Activated T-cell treated with anti-CD3 and anti-CD28 coated beads for 4 hours (primary cell): ENCODE measurements around the gene FLT3LG.
A peak's percentile ranks its signal among the peaks of the same experiment; 100 is the strongest.
"Not testable (repeated sequence)": the region's sequence is repeated elsewhere in the genome, so short reads cannot be mapped to it uniquely, and the experiment has no call there.

Experiments
- DNase-seq: peaks from one replicate; pipeline ENCODE4 v3.0.0-alpha.2; 2020

The FLT3LG gene

GRCh38 chr19:49463960-49464740 is 9.9 kb upstream of the FLT3LG start:
- DNase-seq = no peak

- DNase-seq = no peak
Observed at GRCh38 chr19:49465371-49465770, 8.6 kb upstream of the FLT3LG start.

DNA sequence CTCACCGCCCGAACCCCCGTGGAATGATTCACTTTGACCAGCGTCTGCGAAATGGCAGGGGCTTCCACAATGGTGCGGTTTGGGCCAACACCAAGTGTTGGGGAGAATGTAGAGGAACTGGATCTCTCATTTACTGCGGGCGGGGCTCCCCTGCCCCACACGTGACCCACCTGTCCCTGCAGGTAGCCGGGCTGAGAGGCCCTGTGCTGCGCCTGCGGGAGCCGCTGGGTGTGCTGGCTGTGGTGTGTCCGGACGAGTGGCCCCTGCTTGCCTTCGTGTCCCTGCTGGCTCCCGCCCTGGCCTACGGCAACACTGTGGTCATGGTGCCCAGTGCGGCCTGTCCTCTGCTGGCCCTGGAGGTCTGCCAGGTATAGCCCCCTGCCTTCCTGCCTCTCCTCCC is 5.8 kb upstream of the FLT3LG start:
- DNase-seq = no peak

- DNase-seq = peak; percentile 50
Observed at GRCh38 chr19:49468746-49469447, 5.1 kb upstream of the FLT3LG start.

DNA sequence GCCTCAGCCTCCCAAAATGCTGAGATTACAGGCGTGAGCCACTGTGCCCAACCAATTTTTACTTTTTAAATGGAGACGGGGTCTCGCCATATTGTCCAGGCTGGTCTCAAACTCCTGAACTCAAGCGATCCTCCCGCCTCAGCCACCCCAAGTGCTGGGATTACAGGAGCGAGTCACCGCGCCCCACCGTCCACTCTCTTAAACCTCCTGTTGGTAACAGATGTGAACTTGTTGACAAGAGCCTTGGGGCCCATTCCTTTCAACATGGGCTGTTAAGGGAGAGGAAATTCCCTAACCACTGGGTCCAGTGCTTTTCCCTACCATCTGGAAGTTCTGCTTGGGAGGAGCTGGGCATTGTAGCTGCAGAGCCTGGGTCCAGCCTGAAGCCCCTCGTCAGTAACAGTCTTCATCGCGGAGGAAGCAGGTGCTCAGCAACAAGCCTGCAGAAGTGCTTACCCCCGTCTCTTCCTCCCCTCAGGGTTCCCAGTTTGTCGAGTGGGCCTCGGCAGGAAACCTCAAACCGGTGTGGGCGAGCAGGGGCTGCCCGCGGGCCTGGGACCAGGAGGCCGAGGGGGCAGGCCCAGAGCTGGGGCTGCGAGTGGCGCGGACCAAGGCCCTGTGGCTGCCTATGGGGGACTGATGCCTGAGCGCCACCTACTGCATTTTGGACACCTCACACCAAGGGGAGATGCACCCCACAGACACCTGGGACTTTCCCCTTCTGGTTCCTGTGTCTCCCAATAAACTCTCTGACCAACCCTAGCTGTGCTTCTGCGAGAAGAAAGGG is 4.0 kb upstream of the FLT3LG start:
- peak; percentile 54 for DNase-seq

- DNase-seq = no peak
Observed at GRCh38 chr19:49470615-49470978, 3.4 kb upstream of the FLT3LG start.

GRCh38 chr19:49472936-49473335 is 1.1 kb upstream of the FLT3LG start:
- DNase-seq = no peak

DNA sequence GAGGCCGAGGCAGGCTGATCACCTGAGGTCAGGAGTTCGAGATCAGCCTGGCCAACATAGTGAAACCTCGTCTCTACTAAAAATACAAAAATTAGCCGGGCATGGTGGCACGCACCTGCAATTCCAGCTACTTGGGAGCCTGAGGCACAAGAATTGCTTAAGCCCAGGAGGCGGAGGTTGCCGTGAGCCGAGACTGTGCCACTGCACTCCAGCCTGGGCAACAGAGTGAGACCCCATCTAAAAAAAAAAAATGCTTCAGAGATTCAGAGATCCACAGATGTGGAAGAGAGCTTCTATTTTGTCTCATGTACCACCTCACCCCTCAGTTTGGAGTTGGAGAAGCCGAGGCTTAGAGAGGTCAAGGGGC is 531 bp upstream of the FLT3LG start:
- DNase-seq = not testable (repeated sequence)

GRCh38 chr19:49474542-49474924 is 518 bp downstream of the FLT3LG start:
- DNase-seq = no peak

DNA sequence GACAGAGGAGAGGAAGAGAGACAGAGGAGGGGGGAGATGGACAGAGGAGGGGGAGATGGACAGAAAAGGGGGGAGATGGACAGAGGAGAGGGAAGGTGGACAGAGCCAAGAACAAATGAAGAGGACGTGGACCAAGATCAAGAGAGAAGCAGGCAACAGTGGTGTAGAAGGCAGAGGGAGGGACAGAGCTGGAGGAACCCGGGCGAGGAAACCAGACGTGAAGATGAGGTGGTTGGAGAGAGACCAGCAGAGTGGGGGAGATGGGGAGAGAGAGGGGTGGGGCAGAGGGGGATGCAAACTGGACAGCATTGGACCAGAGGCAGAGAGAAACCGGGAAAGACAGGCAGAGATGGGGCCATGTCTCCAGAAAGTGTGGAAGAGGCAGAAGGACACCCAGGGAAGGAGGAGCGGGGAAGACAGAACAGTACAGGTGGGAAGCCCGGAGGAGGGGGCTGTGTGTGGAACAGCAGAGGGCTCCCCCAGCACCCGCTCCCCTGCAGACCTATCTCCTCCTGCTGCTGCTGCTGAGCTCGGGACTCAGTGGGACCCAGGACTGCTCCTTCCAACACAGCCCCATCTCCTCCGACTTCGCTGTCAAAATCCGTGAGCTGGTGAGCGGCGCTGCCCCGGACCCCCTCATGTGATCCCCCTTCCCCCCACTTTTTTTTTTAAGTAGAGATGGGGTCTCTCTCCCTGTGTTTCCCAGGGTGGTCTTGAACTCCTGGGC is 1.3 kb downstream of the FLT3LG start:
- DNase-seq = no peak

GRCh38 chr19:49475995-49476880 is 2.2 kb downstream of the FLT3LG start:
- no peak for DNase-seq

DNA sequence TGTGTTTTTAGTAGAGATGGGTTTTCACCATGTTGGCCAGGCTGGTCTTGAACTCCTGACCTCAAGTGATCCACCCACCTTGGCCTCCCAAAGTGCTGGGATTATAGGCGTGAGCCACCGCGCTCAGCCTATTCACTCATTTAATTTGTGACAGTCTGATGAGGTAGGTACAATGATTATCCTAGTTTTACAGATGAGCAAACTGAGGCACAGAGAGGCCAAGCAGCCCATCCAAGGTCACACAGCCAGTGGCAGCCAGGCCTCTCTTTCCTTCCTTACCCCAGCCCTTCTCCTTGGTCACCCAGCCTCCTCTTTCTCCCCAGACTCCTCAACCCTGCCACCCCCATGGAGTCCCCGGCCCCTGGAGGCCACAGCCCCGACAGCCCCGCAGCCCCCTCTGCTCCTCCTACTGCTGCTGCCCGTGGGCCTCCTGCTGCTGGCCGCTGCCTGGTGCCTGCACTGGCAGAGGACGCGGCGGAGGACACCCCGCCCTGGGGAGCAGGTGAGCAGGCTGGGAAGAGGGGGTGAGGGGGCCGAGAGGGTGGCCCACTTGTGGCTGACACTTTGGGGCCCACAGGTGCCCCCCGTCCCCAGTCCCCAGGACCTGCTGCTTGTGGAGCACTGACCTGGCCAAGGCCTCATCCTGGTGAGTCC is 6.1 kb downstream of the FLT3LG start:
- no peak for DNase-seq

- no peak for DNase-seq
Observed at GRCh38 chr19:49481020-49481683, 7.1 kb downstream of the FLT3LG start.

GRCh38 chr19:49486232-49486631 is 12.2 kb downstream of the FLT3LG start:
- DNase-seq = no peak

- no peak for DNase-seq
Observed at GRCh38 chr19:49486710-49487276, 12.8 kb downstream of the FLT3LG start.

DNA sequence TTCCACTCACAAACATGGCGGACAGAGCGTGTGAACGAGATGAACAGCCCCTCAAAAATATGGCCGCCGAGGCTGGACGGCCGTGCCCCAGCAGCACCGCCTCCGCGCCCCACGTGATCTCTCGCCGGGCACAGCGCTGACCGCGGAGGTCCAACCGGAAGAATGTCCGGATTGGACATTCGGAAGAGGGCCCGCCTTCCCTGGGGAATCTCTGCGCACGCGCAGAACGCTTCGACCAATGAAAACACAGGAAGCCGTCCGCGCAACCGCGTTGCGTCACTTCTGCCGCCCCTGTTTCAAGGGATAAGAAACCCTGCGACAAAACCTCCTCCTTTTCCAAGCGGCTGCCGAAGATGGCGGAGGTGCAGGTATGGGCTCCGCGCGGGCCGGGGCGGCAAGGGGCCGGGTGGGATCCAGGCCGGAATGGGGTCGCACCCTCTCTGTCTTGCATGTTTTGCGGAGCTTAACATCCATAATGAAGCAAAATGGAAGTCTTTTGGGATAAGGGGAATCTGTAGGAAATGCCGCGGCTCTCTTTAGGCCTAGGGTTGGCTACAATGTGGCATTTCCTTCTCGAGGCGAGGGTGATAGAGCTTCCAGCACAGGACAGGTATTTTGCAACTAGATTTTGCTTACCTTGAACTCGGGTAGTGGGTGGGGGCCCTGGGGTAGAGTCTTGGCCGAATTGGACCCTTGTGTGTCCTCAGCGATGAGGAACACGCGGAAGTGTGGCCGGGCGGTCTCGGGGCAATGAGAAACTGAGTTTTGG is 13.4 kb downstream of the FLT3LG start, which contains the start of gene RPL13A:
RPL13A (plus strand) TSS at position 332 of the 769 bp plus-strand sequence; CDS start at position 354, 22 bp downstream.
- DNase-seq = peak; percentile 99

DNA sequence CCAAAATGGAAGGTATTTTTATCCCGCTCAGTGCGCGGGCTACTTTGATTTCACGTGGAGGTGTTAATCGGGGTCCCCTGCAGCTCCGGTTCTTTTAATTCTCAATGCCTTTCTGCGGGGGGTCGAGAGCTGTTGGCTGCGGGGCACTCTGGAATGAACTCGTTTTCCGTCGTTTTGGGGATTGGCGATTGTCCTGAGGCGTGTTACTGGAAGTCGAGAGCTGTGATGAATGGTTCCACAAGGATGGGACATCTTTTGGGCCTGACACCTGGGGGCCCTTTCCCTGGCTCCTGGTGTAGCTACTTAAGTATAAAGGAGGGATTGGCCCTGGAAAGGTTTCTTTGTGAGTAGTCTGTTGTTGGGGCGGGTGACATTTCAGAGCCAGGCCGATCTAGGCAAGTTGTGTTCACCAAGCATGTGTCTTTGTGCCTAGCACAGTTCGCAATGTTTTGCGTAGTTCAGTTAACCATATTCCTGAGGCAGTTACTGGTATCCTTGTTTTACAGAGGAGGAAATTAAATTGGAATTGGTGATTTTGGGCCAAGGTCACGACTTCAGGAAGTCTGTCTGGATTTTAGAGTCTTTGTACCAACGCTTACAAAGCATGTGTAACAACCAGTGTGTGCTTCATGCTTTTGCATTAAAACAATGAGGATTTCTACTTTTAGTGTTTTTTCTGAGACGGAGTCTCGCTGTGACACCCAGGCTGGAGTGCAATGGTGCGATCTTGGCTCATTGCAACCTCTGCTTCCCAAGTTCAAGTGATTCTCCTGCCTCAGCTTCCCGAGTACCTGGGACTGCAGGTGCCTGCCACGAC is 14.2 kb downstream of the FLT3LG start:
- DNase-seq = no peak

- DNase-seq = no peak
Observed at GRCh38 chr19:49488863-49489537, 15.0 kb downstream of the FLT3LG start.
